GM12878 (cell line): ENCODE data around the gene RARS1. TPM values are rescaled to one million over a fixed set of nuclear protein-coding genes. Genes with fewer than 3 reads are reported as not detected.

Source experiments
- ATAC-seq: fragments of 200-7000 bp; cut with Tn5 transposase; 3 replicates; pipeline ENCODE4 v1.9.1; 2020; ENCODE audit warnings: mild to moderate bottlenecking, moderate library complexity
- BruUV-seq: library from RNA; stranded (reverse); fragments of 400-500 nt; replicated peaks from 2 replicates; lab custom pipeline; 2021; lab: Mats Ljungman, UMichigan
- CTCF ChIA-PET: fragments of 300-600 bp; sonication (Branson Sonifier 250); formaldehyde crosslinking; extraction: SDS; loops from one replicate; lab custom pipeline; 2021; ENCODE audit warnings: inconsistent platforms; lab: Yijun Ruan, JAX
- POLR2A ChIA-PET: fragments of 350-600 bp; formaldehyde crosslinking; extraction: SDS; loops from one replicate; lab custom pipeline; 2021; ENCODE audit warnings: inconsistent platforms; lab: Charles Lee
- RAD21 ChIA-PET: fragments of 300-600 bp; sonication (Branson Sonifier 250); formaldehyde crosslinking; loops from one replicate; lab custom pipeline; 2023; ENCODE audit warnings: antibody characterized with exemption; ENCODE audit not compliant: unreplicated experiment; lab: Charles Lee
- SMC1A ChIA-PET: fragments of 300-600 bp; sonication (Branson Sonifier 250); formaldehyde crosslinking; loops from one replicate; lab custom pipeline; 2023; ENCODE audit not compliant: unreplicated experiment, uncharacterized antibody; lab: Charles Lee
- DNase-seq: peaks from one replicate; pipeline ENCODE4 v3.0.0-alpha.2; 2011; ENCODE audit warnings: low read depth, low spot score
- FAIRE-seq: peaks from 3 replicates; lab custom pipeline; 2011; peaks lifted over from hg19 to GRCh38; lab: Jason Lieb, UNC
- H2AFZ ChIP-seq: 2 replicates; pipeline ENCODE4 v1.6.0; 2011; ENCODE audit warnings: low read depth, low read length, control low read depth; ENCODE audit not compliant: control insufficient read depth
- H3K27ac ChIP-seq: 2 replicates; pipeline ENCODE4 v1.5.1; 2011; ENCODE audit warnings: control low read depth; ENCODE audit not compliant: control insufficient read depth, insufficient read depth
- H3K27me3 ChIP-seq, 2 experiments: replicated peaks in 1 of 2; 2 replicates each; pipeline versions ENCODE4 v1.6.0 to v1.6.1; 2011; ENCODE audit warnings: low read length in 1 of 2; ENCODE audit not compliant: control insufficient read depth in 2 of 2, insufficient read depth in 2 of 2
- H3K36me3 ChIP-seq, 2 experiments: 2 replicates each; pipeline ENCODE4 v1.5.1; 2011; ENCODE audit warnings: low read length in 1 of 2; ENCODE audit not compliant: control insufficient read depth in 2 of 2, insufficient read depth in 2 of 2
- H3K4me1 ChIP-seq: 2 replicates; pipeline ENCODE4 v1.6.1; 2011; ENCODE audit warnings: mild to moderate bottlenecking, low read length, moderate library complexity, mixed read lengths; ENCODE audit not compliant: control insufficient read depth, insufficient read depth
- H3K4me2 ChIP-seq: 2 replicates; pipeline ENCODE4 v1.6.0; 2011; ENCODE audit warnings: control low read depth; ENCODE audit not compliant: control insufficient read depth, insufficient read depth
- H3K4me3 ChIP-seq: fragments of 200-600 bp; sonication (generic); 2 replicates; pipeline ENCODE4 v1.5.1; 2016
- H3K79me2 ChIP-seq: 2 replicates; pipeline ENCODE4 v1.6.0; 2011; ENCODE audit warnings: low read length; ENCODE audit not compliant: control insufficient read depth, insufficient read depth
- H3K9ac ChIP-seq: 2 replicates; pipeline ENCODE4 v1.8.0; 2011; ENCODE audit warnings: low read length, control low read depth, mixed read lengths; ENCODE audit not compliant: control insufficient read depth, insufficient read depth
- H3K9me3 ChIP-seq: replicated peaks from 3 replicates; pipeline ENCODE4 v1.5.1; 2011; ENCODE audit warnings: mild to moderate bottlenecking, low read length; ENCODE audit not compliant: control insufficient read depth, insufficient read depth
- H4K20me1 ChIP-seq: 2 replicates; pipeline ENCODE4 v1.6.0; 2011; ENCODE audit not compliant: control insufficient read depth, insufficient read depth
- BCL11A ChIP-seq: IDR thresholded peaks from 2 replicates; pipeline ENCODE4 v1.6.1; 2011; ENCODE audit warnings: low read depth, low read length
- CREB1 ChIP-seq: IDR thresholded peaks from 2 replicates; pipeline ENCODE4 v1.6.1; 2012; ENCODE audit warnings: low read depth, mild to moderate bottlenecking, inconsistent platforms
- ETV6 ChIP-seq, 2 experiments: fragments of 450-650 bp in 1 of 2; IDR thresholded peaks in 1 of 2; conservative IDR thresholded peaks in 1 of 2; 2 replicates each; pipeline ENCODE4 v1.6.1; 2014; ENCODE audit warnings: antibody characterized with exemption in 1 of 2, borderline replicate concordance in 1 of 2, low read depth in 1 of 2, mild to moderate bottlenecking in 1 of 2, moderate library complexity in 1 of 2
- FOXM1 ChIP-seq: IDR thresholded peaks from 2 replicates; pipeline ENCODE4 v1.6.1; 2012; ENCODE audit warnings: low read depth, mild to moderate bottlenecking, inconsistent platforms, low read length, moderate library complexity
- NFYA ChIP-seq: IDR thresholded peaks from 2 replicates; pipeline ENCODE4 v1.6.1; 2011; ENCODE audit warnings: low read depth, mild to moderate bottlenecking, low read length, improper control_type of control experiment, borderline replicate concordance
- NFYB ChIP-seq: IDR thresholded peaks from 2 replicates; pipeline ENCODE4 v1.6.1; 2011; ENCODE audit warnings: low read depth, mild to moderate bottlenecking, low read length, improper control_type of control experiment, moderate library complexity; ENCODE audit not compliant: insufficient read depth
- RUNX3 ChIP-seq: IDR thresholded peaks from 2 replicates; pipeline ENCODE4 v1.6.1; 2012; ENCODE audit warnings: low read length, inconsistent platforms
- SIN3A ChIP-seq: IDR thresholded peaks from 2 replicates; pipeline ENCODE4 v1.6.1; 2012; ENCODE audit warnings: low read depth, low read length, improper control_type of control experiment
- SRF ChIP-seq, 2 experiments: IDR thresholded peaks; 2 replicates each; pipeline ENCODE4 v1.6.1; 2011; ENCODE audit warnings: low read depth in 2 of 2, low read length in 2 of 2, mild to moderate bottlenecking in 1 of 2, moderate library complexity in 1 of 2
- ZNF274 ChIP-seq: IDR thresholded peaks from one replicate; pipeline ENCODE4 v1.8.0; 2011; ENCODE audit not compliant: insufficient read length, insufficient read depth
- ZNF384 ChIP-seq: IDR thresholded peaks from 2 replicates; pipeline ENCODE4 v1.6.1; 2012; ENCODE audit warnings: low read depth, mild to moderate bottlenecking, low read length, improper control_type of control experiment, borderline replicate concordance
- WGBS: methylation state at CpG from one replicate; pipeline ENCODE4 v1.1.6; 2016; ENCODE audit warnings: low lambda C conversion rate; ENCODE audit not compliant: insufficient replicate concordance, insufficient coverage; ENCODE audit errors: missing lambda C conversion rate; 5-methylcytosine and 5-hydroxymethylcytosine counted together
- in situ Hi-C: fragments of 300-500 bp; cut with MboI; formaldehyde crosslinking; loops from 9 replicates; pipeline ENCODE4 v1.14.3; 2018; ENCODE audit warnings: mixed read lengths
- intact Hi-C: fragments of 100-400 bp; cut with micrococcal nuclease; formaldehyde crosslinking; loops from one replicate; pipeline ENCODE4 v1.14.2; 2022; ENCODE audit not compliant: unreplicated experiment
- polyA plus RNA-seq, 11 experiments: library from polyadenylated mRNA; depleted of rRNA in 4 of 11; unstranded in 6 of 11; stranded (reverse) in 5 of 11; fragments of >200 nt; fragmentation: Nextera tagmentation in 4 of 11; fragmentation: Illumina TruSeq in 1 of 11; extraction: Ambion mirVana in 4 of 11; extraction: Trizol in 1 of 11; gene quantifications; 1 replicate in 1 of 11; 2 replicates in 10 of 11; pipeline versions ENCODE4 v1.2.1 to v1.2.3, GENCODE V29; 2011 to 2016; ENCODE audit warnings: inconsistent platforms in 2 of 11, missing spikeins in 2 of 11, low read depth in 1 of 11
- total RNA-seq, 4 experiments: library from RNA; depleted of rRNA in 3 of 4; stranded (reverse); fragments of >200 nt in 3 of 4; fragmentation: Illumina TruSeq in 1 of 4; extraction: Trizol in 1 of 4; gene quantifications; 2 replicates each; pipeline versions ENCODE4 v1.2.1 to v1.2.3, GENCODE V29; 2013 to 2021
- TF ChIP-seq, protein P1 (sequence below): fragments of 450-650 bp; IDR thresholded peaks from 2 replicates; pipeline ENCODE4 v1.6.1; 2017; ENCODE audit warnings: mild to moderate bottlenecking, low read depth, inconsistent platforms; ENCODE audit not compliant: poor library complexity, severe bottlenecking
- TF ChIP-seq, protein P2 (sequence below): fragments of 450-650 bp; IDR thresholded peaks from 2 replicates; pipeline ENCODE4 v1.6.1; 2016; ENCODE audit warnings: mild to moderate bottlenecking, moderate library complexity, borderline replicate concordance
- TF ChIP-seq, protein P3 (sequence below): fragments of 450-650 bp; IDR thresholded peaks from 2 replicates; pipeline ENCODE4 v1.6.1; 2017; ENCODE audit warnings: mild to moderate bottlenecking, moderate library complexity

The RARS1 gene
- total and polyA plus RNA-seq, 10 of the 15 experiments (the other 5 are each of a cell fraction or from before 2014, with no cell fraction given): 80.5 to 127 (median 105) TPM

DNA sequence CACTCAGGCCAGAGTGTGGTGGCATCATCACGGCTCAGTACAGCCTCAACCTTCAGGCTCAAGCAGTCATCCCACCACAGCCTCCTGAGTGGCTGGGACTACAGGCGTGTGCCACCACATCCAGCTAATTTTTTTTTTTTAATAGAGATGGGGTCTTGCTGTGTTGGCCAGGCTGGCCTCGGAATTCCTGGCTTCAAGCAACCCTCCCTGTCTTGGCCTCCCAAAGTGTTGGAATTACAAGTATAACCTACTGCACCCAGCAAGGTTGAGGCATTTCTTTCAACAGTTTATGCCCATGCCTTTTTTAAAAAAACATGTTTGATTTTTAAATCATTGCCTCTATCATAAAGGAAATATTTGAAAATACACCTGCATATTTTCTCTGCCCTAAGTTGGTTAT, 2.8 kb downstream of the RARS1 start:
- Histone ChIP-seq H3K4me1 (peaks cover 4% of the 10 kb centered on the region; the same call in 1 of the 2 replicates), H3K4me2 (no peak overlapping the region)
- POLR2A ChIA-PET: no interaction called here
- TF ChIP-seq NFYB: no peak
- no peak for TF ChIP-seq SRF (IDR thresholded peaks at IDR 0.05; ENCODE audit: low read depth in 2 of 2, low read length in 2 of 2)
- TF ChIP-seq ETV6 (conservative IDR thresholded peaks at IDR 0.05 in 1 of 2, IDR thresholded peaks at IDR 0.05 in 1 of 2; ENCODE audit: borderline replicate concordance in 1 of 2, low read depth in 1 of 2): no peak
- TF ChIP-seq CREB1: no peak
- TF ChIP-seq, protein P1, sequence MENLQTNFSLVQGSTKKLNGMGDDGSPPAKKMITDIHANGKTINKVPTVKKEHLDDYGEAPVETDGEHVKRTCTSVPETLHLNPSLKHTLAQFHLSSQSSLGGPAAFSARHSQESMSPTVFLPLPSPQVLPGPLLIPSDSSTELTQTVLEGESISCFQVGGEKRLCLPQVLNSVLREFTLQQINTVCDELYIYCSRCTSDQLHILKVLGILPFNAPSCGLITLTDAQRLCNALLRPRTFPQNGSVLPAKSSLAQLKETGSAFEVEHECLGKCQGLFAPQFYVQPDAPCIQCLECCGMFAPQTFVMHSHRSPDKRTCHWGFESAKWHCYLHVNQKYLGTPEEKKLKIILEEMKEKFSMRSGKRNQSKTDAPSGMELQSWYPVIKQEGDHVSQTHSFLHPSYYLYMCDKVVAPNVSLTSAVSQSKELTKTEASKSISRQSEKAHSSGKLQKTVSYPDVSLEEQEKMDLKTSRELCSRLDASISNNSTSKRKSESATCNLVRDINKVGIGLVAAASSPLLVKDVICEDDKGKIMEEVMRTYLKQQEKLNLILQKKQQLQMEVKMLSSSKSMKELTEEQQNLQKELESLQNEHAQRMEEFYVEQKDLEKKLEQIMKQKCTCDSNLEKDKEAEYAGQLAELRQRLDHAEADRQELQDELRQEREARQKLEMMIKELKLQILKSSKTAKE: no peak
- no peak for TF ChIP-seq NFYA
- TF ChIP-seq RUNX3: no peak
- no peak for TF ChIP-seq FOXM1
- TF ChIP-seq, protein P2, sequence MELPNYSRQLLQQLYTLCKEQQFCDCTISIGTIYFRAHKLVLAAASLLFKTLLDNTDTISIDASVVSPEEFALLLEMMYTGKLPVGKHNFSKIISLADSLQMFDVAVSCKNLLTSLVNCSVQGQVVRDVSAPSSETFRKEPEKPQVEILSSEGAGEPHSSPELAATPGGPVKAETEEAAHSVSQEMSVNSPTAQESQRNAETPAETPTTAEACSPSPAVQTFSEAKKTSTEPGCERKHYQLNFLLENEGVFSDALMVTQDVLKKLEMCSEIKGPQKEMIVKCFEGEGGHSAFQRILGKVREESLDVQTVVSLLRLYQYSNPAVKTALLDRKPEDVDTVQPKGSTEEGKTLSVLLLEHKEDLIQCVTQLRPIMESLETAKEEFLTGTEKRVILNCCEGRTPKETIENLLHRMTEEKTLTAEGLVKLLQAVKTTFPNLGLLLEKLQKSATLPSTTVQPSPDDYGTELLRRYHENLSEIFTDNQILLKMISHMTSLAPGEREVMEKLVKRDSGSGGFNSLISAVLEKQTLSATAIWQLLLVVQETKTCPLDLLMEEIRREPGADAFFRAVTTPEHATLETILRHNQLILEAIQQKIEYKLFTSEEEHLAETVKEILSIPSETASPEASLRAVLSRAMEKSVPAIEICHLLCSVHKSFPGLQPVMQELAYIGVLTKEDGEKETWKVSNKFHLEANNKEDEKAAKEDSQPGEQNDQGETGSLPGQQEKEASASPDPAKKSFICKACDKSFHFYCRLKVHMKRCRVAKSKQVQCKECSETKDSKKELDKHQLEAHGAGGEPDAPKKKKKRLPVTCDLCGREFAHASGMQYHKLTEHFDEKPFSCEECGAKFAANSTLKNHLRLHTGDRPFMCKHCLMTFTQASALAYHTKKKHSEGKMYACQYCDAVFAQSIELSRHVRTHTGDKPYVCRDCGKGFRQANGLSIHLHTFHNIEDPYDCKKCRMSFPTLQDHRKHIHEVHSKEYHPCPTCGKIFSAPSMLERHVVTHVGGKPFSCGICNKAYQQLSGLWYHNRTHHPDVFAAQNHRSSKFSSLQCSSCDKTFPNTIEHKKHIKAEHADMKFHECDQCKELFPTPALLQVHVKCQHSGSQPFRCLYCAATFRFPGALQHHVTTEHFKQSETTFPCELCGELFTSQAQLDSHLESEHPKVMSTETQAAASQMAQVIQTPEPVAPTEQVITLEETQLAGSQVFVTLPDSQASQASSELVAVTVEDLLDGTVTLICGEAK: no peak
- no peak for TF ChIP-seq BCL11A
- TF ChIP-seq ZNF274: no peak
- no peak for TF ChIP-seq SIN3A
- TF ChIP-seq, protein P3, sequence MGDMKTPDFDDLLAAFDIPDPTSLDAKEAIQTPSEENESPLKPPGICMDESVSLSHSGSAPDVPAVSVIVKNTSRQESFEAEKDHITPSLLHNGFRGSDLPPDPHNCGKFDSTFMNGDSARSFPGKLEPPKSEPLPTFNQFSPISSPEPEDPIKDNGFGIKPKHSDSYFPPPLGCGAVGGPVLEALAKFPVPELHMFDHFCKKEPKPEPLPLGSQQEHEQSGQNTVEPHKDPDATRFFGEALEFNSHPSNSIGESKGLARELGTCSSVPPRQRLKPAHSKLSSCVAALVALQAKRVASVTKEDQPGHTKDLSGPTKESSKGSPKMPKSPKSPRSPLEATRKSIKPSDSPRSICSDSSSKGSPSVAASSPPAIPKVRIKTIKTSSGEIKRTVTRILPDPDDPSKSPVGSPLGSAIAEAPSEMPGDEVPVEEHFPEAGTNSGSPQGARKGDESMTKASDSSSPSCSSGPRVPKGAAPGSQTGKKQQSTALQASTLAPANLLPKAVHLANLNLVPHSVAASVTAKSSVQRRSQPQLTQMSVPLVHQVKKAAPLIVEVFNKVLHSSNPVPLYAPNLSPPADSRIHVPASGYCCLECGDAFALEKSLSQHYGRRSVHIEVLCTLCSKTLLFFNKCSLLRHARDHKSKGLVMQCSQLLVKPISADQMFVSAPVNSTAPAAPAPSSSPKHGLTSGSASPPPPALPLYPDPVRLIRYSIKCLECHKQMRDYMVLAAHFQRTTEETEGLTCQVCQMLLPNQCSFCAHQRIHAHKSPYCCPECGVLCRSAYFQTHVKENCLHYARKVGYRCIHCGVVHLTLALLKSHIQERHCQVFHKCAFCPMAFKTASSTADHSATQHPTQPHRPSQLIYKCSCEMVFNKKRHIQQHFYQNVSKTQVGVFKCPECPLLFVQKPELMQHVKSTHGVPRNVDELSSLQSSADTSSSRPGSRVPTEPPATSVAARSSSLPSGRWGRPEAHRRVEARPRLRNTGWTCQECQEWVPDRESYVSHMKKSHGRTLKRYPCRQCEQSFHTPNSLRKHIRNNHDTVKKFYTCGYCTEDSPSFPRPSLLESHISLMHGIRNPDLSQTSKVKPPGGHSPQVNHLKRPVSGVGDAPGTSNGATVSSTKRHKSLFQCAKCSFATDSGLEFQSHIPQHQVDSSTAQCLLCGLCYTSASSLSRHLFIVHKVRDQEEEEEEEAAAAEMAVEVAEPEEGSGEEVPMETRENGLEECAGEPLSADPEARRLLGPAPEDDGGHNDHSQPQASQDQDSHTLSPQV: no peak
- TF ChIP-seq ZNF384: no peak

More for the DNA sequence above, 2.8 kb downstream of the RARS1 start:
- ATAC-seq (no peak), FAIRE-seq (no peak), DNase-seq (no peak)
- Histone ChIP-seq H3K27me3 (no peaks in the 10 kb centered on the region), H3K36me3 (peaks cover 1 to 18% of the 10 kb centered on the region in 2 experiments; a peak in 2 of 4 replicates), H3K27ac (no peak overlapping the region), H3K9me3 (no peaks in the 10 kb centered on the region), H4K20me1 (no peaks in the 10 kb centered on the region), H2AFZ (no peak overlapping the region), H3K9ac (no peak overlapping the region), H3K4me3 (no peak overlapping the region), H3K79me2 (peaks cover 28% of the 10 kb centered on the region)
- CTCF ChIA-PET: no interaction called here
- SMC1A ChIA-PET: no interaction called here
- WGBS: 96% methylated on average over 3 of the region's 3 CpGs
- intact Hi-C loops: loop anchor here (5.0 kb wide), 1 partner anchor 202 kb away; no protein-coding TSS in a partner anchor
- no TSS peak for BruUV-seq
- in situ Hi-C loops: no loop called here
- RAD21 ChIA-PET: no interaction called here
